Measurements from ENCODE around the gene ZBTB8OS. TPM values are rescaled to one million over a fixed set of nuclear protein-coding genes. Genes with fewer than 3 reads are reported as not detected.

The ZBTB8OS gene
- polyA plus RNA-seq, 1 donor from 2014 or later: 96.7 TPM

GRCh38 chr1:32627596-32628162, 22.7 kb downstream of the ZBTB8OS start:
- H2AFZ ChIP-seq (ENCODE audit: low read depth, low read length): no peak overlapping the region
- no peaks in the 10 kb centered on the region for H3K9me3 ChIP-seq (ENCODE audit: low read length)
- H3K9ac ChIP-seq (ENCODE audit: low read length): no peak overlapping the region
- no peak overlapping the region for H3K4me2 ChIP-seq (ENCODE audit: low read length)
- H3K79me2 ChIP-seq (replicated peaks; ENCODE audit: insufficient read depth, low read length): no peaks in the 10 kb centered on the region
- H3K27me3 ChIP-seq (ENCODE audit: insufficient read depth, low read depth, low read length): no peaks in the 10 kb centered on the region
- no peak overlapping the region for H3K27ac ChIP-seq (ENCODE audit: low read length)
- no peaks in the 10 kb centered on the region for H4K20me1 ChIP-seq (ENCODE audit: insufficient read depth)
- H3K36me3 ChIP-seq (ENCODE audit: insufficient read depth, low read length): no peaks in the 10 kb centered on the region
- no peak overlapping the region for H3K4me3 ChIP-seq (ENCODE audit: low read length)
- no peak for TF ChIP-seq EZH2 (IDR thresholded peaks at IDR 0.05; ENCODE audit: borderline replicate concordance, insufficient read depth, low read length, poor library complexity, severe bottlenecking)
- no peak for TF ChIP-seq SMC3 (conservative IDR thresholded peaks at IDR 0.05; ENCODE audit: poor library complexity)
- no peak for TF ChIP-seq MXI1 (conservative IDR thresholded peaks at IDR 0.05; ENCODE audit: poor library complexity, severe bottlenecking)
- no peak for TF ChIP-seq RAD21 (conservative IDR thresholded peaks at IDR 0.05)
- TF ChIP-seq CTCF (IDR thresholded peaks at IDR 0.05; ENCODE audit: poor library complexity, severe bottlenecking): no peak
- no peak for TF ChIP-seq REST (IDR thresholded peaks at IDR 0.05; ENCODE audit: borderline replicate concordance)
- no peak for TF ChIP-seq EP300 (conservative IDR thresholded peaks at IDR 0.05; ENCODE audit: poor library complexity, severe bottlenecking)
- TF ChIP-seq TAF1 (IDR thresholded peaks at IDR 0.05; ENCODE audit: low read depth): no peak
- no peak for TF ChIP-seq POLR2AphosphoS5 (IDR thresholded peaks at IDR 0.05)
- H3K9me2 ChIP-seq (ENCODE audit: insufficient read depth, low read length): no peaks in the 10 kb centered on the region
- H3F3A ChIP-seq (ENCODE audit: insufficient read depth, low read length, poor library complexity, severe bottlenecking): no peaks in the 10 kb centered on the region

- no peaks in the 10 kb centered on the region for H3F3A ChIP-seq (ENCODE audit: insufficient read depth, low read length, poor library complexity, severe bottlenecking)
- H3K36me3 ChIP-seq (ENCODE audit: insufficient read depth, low read length): no peaks in the 10 kb centered on the region
- H3K4me3 ChIP-seq (ENCODE audit: low read length): no peak overlapping the region
- no peaks in the 10 kb centered on the region for H3K27me3 ChIP-seq (ENCODE audit: insufficient read depth, low read depth, low read length)
- no peak overlapping the region for H2AFZ ChIP-seq (ENCODE audit: low read depth, low read length)
- TF ChIP-seq MXI1 (conservative IDR thresholded peaks at IDR 0.05; ENCODE audit: poor library complexity, severe bottlenecking) (no peak), REST (IDR thresholded peaks at IDR 0.05; ENCODE audit: borderline replicate concordance) (no peak), EZH2 (IDR thresholded peaks at IDR 0.05; ENCODE audit: borderline replicate concordance, insufficient read depth, low read length, poor library complexity, severe bottlenecking) (no peak), SMC3 (conservative IDR thresholded peaks at IDR 0.05; ENCODE audit: poor library complexity) (no peak), EP300 (conservative IDR thresholded peaks at IDR 0.05; ENCODE audit: poor library complexity, severe bottlenecking) (no peak), TAF1 (IDR thresholded peaks at IDR 0.05; ENCODE audit: low read depth) (no peak)
- H3K27ac ChIP-seq (ENCODE audit: low read length): no peak overlapping the region
- no peaks in the 10 kb centered on the region for H3K9me2 ChIP-seq (ENCODE audit: insufficient read depth, low read length)
- H3K79me2 ChIP-seq (replicated peaks; ENCODE audit: insufficient read depth, low read length): no peaks in the 10 kb centered on the region
- H3K9ac ChIP-seq (ENCODE audit: low read length): no peak overlapping the region
- no peaks in the 10 kb centered on the region for H4K20me1 ChIP-seq (ENCODE audit: insufficient read depth)
- no peaks in the 10 kb centered on the region for H3K9me3 ChIP-seq (ENCODE audit: low read length)
- H3K4me2 ChIP-seq (ENCODE audit: low read length): no peak overlapping the region
These were observed 24.2 kb downstream of the ZBTB8OS start for GRCh38 chr1:32626176-32626575.

All from neural cell (in vitro differentiated cells).